HepG2 (cell line): ENCODE data around the gene FBXL13. TPM values are rescaled to one million over a fixed set of nuclear protein-coding genes. Genes with fewer than 3 reads are reported as not detected.
A peak's percentile ranks its signal among the peaks of the same experiment; 100 is the strongest.

Source experiments
- ATF5 ChIP-seq: sonication (generic); formaldehyde crosslinking; IDR thresholded peaks from 2 replicates; pipeline ENCODE4 v1.4.0; 2020; ENCODE audit warnings: mild to moderate bottlenecking, low read depth, missing genetic modification reagents
- CBFB ChIP-seq: sonication (generic); formaldehyde crosslinking; IDR thresholded peaks from 2 replicates; pipeline ENCODE4 v1.4.0; 2020; ENCODE audit warnings: missing genetic modification reagents
- CBX2 ChIP-seq, 2 experiments: fragments of 200-600 bp in 1 of 2; sonication (generic); formaldehyde crosslinking in 1 of 2; IDR thresholded peaks; 2 replicates each; pipeline versions ENCODE4 v1.7.0 to v1.8.1; 2018 to 2022; ENCODE audit warnings: low read depth in 2 of 2, low read length in 1 of 2, mild to moderate bottlenecking in 1 of 2, missing genetic modification reagents in 1 of 2
- CEBPG ChIP-seq: IDR thresholded peaks from 2 replicates; pipeline ENCODE4 v1.6.1; 2016
- CEBPZ ChIP-seq: IDR thresholded peaks from 2 replicates; pipeline ENCODE4 v1.6.1; 2012; ENCODE audit warnings: low read length, improper control_type of control experiment
- DR1 ChIP-seq: sonication (generic); formaldehyde crosslinking; IDR thresholded peaks from 2 replicates; pipeline ENCODE4 v1.8.0; 2021; ENCODE audit warnings: mild to moderate bottlenecking, missing genetic modification reagents, inconsistent platforms
- E2F5 ChIP-seq: sonication (generic); formaldehyde crosslinking; conservative IDR thresholded peaks from 2 replicates; pipeline ENCODE4 v1.4.0; 2020; ENCODE audit warnings: missing genetic modification reagents
- HBP1 ChIP-seq: IDR thresholded peaks from 2 replicates; pipeline ENCODE4 v1.6.1; 2016; ENCODE audit warnings: low read depth, control low read depth
- PCBP1 ChIP-seq: fragments of 200-400 bp; formaldehyde crosslinking; IDR thresholded peaks from 2 replicates; pipeline ENCODE4 v1.6.1; 2017; ENCODE audit warnings: mild to moderate bottlenecking, low read depth, low read length, borderline replicate concordance
- U2AF1 ChIP-seq: fragments of 200-400 bp; formaldehyde crosslinking; optimal IDR thresholded peaks from 2 replicates; pipeline ENCODE3; 2017; ENCODE audit warnings: mild to moderate bottlenecking, low read depth, low read length
- YEATS4 ChIP-seq: sonication (generic); formaldehyde crosslinking; IDR thresholded peaks from 2 replicates; pipeline ENCODE4 v1.4.0; 2020; ENCODE audit warnings: missing genetic modification reagents, borderline replicate concordance
- ZBTB1 ChIP-seq: sonication (generic); formaldehyde crosslinking; IDR thresholded peaks from 2 replicates; pipeline ENCODE4 v1.4.0; 2020; ENCODE audit warnings: missing genetic modification reagents, borderline replicate concordance
- ZFP36L2 ChIP-seq: sonication (generic); formaldehyde crosslinking; IDR thresholded peaks from 2 replicates; pipeline ENCODE4 v1.4.0; 2020; ENCODE audit warnings: missing genetic modification reagents
- ZNF30 ChIP-seq: sonication (generic); formaldehyde crosslinking; IDR thresholded peaks from 2 replicates; pipeline ENCODE4 v1.5.0; 2020; ENCODE audit warnings: mild to moderate bottlenecking, missing genetic modification reagents
- ZNF468 ChIP-seq: sonication (generic); formaldehyde crosslinking; IDR thresholded peaks from 2 replicates; pipeline ENCODE4 v1.8.0; 2022; ENCODE audit warnings: mild to moderate bottlenecking, moderate library complexity, missing genetic modification reagents
- ZNF501 ChIP-seq: sonication (generic); formaldehyde crosslinking; IDR thresholded peaks from 2 replicates; pipeline ENCODE4 v1.5.1; 2020; ENCODE audit warnings: mild to moderate bottlenecking, moderate library complexity, missing genetic modification reagents
- polyA plus RNA-seq, 8 experiments: library from polyadenylated mRNA; depleted of rRNA in 3 of 8; stranded (reverse) in 7 of 8; unstranded in 1 of 8; fragments of >200 nt; fragmentation: Illumina TruSeq in 4 of 8; extraction: Trizol in 4 of 8; gene quantifications; 2 replicates each; pipeline versions ENCODE4 v1.2.1 to v1.2.3, GENCODE V29; 2011 to 2016; ENCODE audit warnings: low read depth in 4 of 8, missing spikeins in 1 of 8, mixed read lengths in 1 of 8; ENCODE audit not compliant: insufficient read depth in 1 of 8
- total RNA-seq, 5 experiments: library from RNA; depleted of rRNA; stranded (reverse); fragments of >200 nt; fragmentation: Illumina TruSeq; extraction: Trizol; gene quantifications; 2 replicates each; pipeline ENCODE4 v1.2.3, GENCODE V29; 2016; ENCODE audit warnings: low read depth in 1 of 5
- TF ChIP-seq, protein P1 (sequence below): sonication (generic); formaldehyde crosslinking; IDR thresholded peaks from 2 replicates; pipeline ENCODE4 v1.8.0; 2023; ENCODE audit warnings: mild to moderate bottlenecking, missing genetic modification reagents
- TF ChIP-seq, protein P2 (sequence below): fragments of 450-650 bp; IDR thresholded peaks from 2 replicates; pipeline ENCODE4 v1.6.1; 2016
- TF ChIP-seq, protein P3 (sequence below): fragments of 450-650 bp; IDR thresholded peaks from 2 replicates; pipeline ENCODE4 v1.6.1; 2017

Gene FBXL13
- total and polyA plus RNA-seq, 2 of the 13 experiments (the other 11 are each of a cell fraction or from before 2014, with no cell fraction given) = 0.24 to 0.77 TPM

GRCh38 chr7:103106005-103106702 is 31.6 kb upstream of the FBXL13 start (continued):
- TF ChIP-seq DR1 (CRISPR knock-in tag) (no peak), PCBP1 (no peak), YEATS4 (CRISPR knock-in tag) (no peak), CBX2 (IDR thresholded peaks at IDR 0.05; ENCODE audit: low read depth, low read length) (no peak), CBX2 (CRISPR knock-in tag; IDR thresholded peaks at IDR 0.05; ENCODE audit: low read depth) (no peak), ZBTB1 (no peak), HBP1 (CRISPR knock-in tag) (no peak), CBFB (CRISPR knock-in tag) (no peak), ATF5 (CRISPR knock-in tag) (no peak), ZNF501 (peak; percentile 63), U2AF1 (no peak), ZNF468 (CRISPR knock-in tag) (no peak), ZNF30 (CRISPR knock-in tag) (no peak), ZFP36L2 (CRISPR knock-in tag) (no peak), CEBPG (CRISPR knock-in tag) (no peak), E2F5 (no peak), CEBPZ (no peak)
- TF ChIP-seq, protein P1, sequence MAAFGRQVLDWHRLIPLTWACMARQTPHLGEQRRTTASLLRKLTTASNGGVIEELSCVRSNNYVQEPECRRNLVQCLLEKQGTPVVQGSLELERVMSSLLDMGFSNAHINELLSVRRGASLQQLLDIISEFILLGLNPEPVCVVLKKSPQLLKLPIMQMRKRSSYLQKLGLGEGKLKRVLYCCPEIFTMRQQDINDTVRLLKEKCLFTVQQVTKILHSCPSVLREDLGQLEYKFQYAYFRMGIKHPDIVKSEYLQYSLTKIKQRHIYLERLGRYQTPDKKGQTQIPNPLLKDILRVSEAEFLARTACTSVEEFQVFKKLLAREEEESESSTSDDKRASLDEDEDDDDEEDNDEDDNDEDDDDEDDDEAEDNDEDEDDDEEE (CRISPR knock-in tag) = no peak
- TF ChIP-seq, protein P2, sequence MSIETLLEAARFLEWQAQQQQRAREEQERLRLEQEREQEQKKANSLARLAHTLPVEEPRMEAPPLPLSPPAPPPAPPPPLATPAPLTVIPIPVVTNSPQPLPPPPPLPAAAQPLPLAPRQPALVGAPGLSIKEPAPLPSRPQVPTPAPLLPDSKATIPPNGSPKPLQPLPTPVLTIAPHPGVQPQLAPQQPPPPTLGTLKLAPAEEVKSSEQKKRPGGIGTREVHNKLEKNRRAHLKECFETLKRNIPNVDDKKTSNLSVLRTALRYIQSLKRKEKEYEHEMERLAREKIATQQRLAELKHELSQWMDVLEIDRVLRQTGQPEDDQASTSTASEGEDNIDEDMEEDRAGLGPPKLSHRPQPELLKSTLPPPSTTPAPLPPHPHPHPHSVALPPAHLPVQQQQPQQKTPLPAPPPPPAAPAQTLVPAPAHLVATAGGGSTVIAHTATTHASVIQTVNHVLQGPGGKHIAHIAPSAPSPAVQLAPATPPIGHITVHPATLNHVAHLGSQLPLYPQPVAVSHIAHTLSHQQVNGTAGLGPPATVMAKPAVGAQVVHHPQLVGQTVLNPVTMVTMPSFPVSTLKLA = no peak
- TF ChIP-seq, protein P3, sequence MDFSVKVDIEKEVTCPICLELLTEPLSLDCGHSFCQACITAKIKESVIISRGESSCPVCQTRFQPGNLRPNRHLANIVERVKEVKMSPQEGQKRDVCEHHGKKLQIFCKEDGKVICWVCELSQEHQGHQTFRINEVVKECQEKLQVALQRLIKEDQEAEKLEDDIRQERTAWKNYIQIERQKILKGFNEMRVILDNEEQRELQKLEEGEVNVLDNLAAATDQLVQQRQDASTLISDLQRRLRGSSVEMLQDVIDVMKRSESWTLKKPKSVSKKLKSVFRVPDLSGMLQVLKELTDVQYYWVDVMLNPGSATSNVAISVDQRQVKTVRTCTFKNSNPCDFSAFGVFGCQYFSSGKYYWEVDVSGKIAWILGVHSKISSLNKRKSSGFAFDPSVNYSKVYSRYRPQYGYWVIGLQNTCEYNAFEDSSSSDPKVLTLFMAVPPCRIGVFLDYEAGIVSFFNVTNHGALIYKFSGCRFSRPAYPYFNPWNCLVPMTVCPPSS = no peak
